GM18505 (cell line): ENCODE results near the gene SH3BP5L.

Experiments
- ATAC-seq: cut with Tn5 transposase; IDR thresholded peaks from one replicate; pipeline ENCODE4 v1.9.1; 2021; ENCODE audit not compliant: unreplicated experiment
- POLR2A ChIP-seq: IDR thresholded peaks from 4 replicates; pipeline ENCODE4 v1.6.1; 2011; ENCODE audit warnings: borderline replicate concordance; ENCODE audit not compliant: insufficient read depth, insufficient read length; ENCODE audit errors: extremely low read depth

The SH3BP5L gene

GRCh38 chr1:248858096-248858890 lies 32.6 kb upstream of the SH3BP5L start:
- ATAC-seq, result peak; percentile 36
- peak; percentile 62 for TF ChIP-seq POLR2A

GRCh38 chr1:248857749-248858095 lies 32.0 kb upstream of the SH3BP5L start:
- TF ChIP-seq POLR2A, result no peak
- ATAC-seq, result no peak

- TF ChIP-seq POLR2A, result no peak
- ATAC-seq, result no peak
Measured at GRCh38 chr1:248857201-248857600, 31.5 kb upstream of the SH3BP5L start.

- no peak for TF ChIP-seq POLR2A
- no peak for ATAC-seq
Measured at GRCh38 chr1:248856176-248856575, 30.5 kb upstream of the SH3BP5L start.

GRCh38 chr1:248855580-248855979 lies 29.9 kb upstream of the SH3BP5L start:
- no peak for ATAC-seq
- TF ChIP-seq POLR2A, result no peak

- no peak for TF ChIP-seq POLR2A
- ATAC-seq, result no peak
Measured at GRCh38 chr1:248853663-248854375, 28.1 kb upstream of the SH3BP5L start.

- no peak for TF ChIP-seq POLR2A
- ATAC-seq, result peak; percentile 44
Measured at GRCh38 chr1:248852481-248853405, 27.0 kb upstream of the SH3BP5L start.

GRCh38 chr1:248851390-248851789 lies 25.7 kb upstream of the SH3BP5L start:
- no peak for TF ChIP-seq POLR2A
- no peak for ATAC-seq

- ATAC-seq, result no peak
- TF ChIP-seq POLR2A, result no peak
Measured at GRCh38 chr1:248850536-248851251, 25.0 kb upstream of the SH3BP5L start.

GRCh38 chr1:248850124-248850523 lies 24.4 kb upstream of the SH3BP5L start:
- no peak for ATAC-seq
- no peak for TF ChIP-seq POLR2A

- no peak for TF ChIP-seq POLR2A
- no peak for ATAC-seq
Measured at GRCh38 chr1:248849637-248850036, 23.9 kb upstream of the SH3BP5L start.

GRCh38 chr1:248849152-248849551 lies 23.4 kb upstream of the SH3BP5L start:
- no peak for ATAC-seq
- no peak for TF ChIP-seq POLR2A

- ATAC-seq, result no peak
- TF ChIP-seq POLR2A, result no peak
Measured at GRCh38 chr1:248848602-248849001, 22.9 kb upstream of the SH3BP5L start.

- TF ChIP-seq POLR2A, result no peak
Measured at GRCh38 chr1:248847956-248848561, 22.3 kb upstream of the SH3BP5L start.

More at GRCh38 chr1:248847956-248848561, 22.3 kb upstream of the SH3BP5L start:
- ATAC-seq, result no peak
